CD4-positive, alpha-beta T cell (primary cell): Measurements from ENCODE around the gene CA11. TPM values are rescaled to one million over a fixed set of nuclear protein-coding genes. Genes with fewer than 3 reads are reported as not detected.

Experiments used
- ATAC-seq: fragments of 200-7000 bp; cut with Tn5 transposase; one replicate; pipeline ENCODE4 v1.10.0; 2022; ENCODE audit warnings: mild to moderate bottlenecking; ENCODE audit not compliant: poor library complexity
- CTCF ChIA-PET: fragments of 350-600 bp; sonication (Branson Sonifier 250); formaldehyde crosslinking; loops from one replicate; lab custom pipeline; 2021; ENCODE audit warnings: antibody characterized with exemption, inconsistent platforms; lab: Charles Lee
- POLR2A ChIA-PET: fragments of 350-600 bp; sonication (Branson Sonifier 250); formaldehyde crosslinking; loops from one replicate; lab custom pipeline; 2021; ENCODE audit warnings: antibody characterized with exemption, inconsistent platforms; lab: Charles Lee
- DNase-seq, 14 experiments: peaks; one replicate each; pipeline ENCODE4 v3.0.0-alpha.2; 2013 to 2020; ENCODE audit warnings: mixed read lengths in 2 of 14
- H3K27ac ChIP-seq, 2 donors: one replicate each; pipeline versions ENCODE4 v1.5.1 to v1.7.0; 2013; ENCODE audit warnings: low read length in 2 of 2, low read depth in 1 of 2, mild to moderate bottlenecking in 1 of 2
- H3K27me3 ChIP-seq, 2 experiments: 1 replicate in 1 of 2; 2 replicates in 1 of 2; pipeline versions ENCODE4 v1.6.1 to v1.7.0; 2013; ENCODE audit warnings: low read length in 2 of 2, control low read depth in 1 of 2, mild to moderate bottlenecking in 1 of 2, moderate library complexity in 1 of 2; ENCODE audit not compliant: insufficient read depth in 2 of 2, control insufficient read depth in 1 of 2
- H3K36me3 ChIP-seq: one replicate; pipeline ENCODE4 v1.6.1; 2013; ENCODE audit warnings: low read length, control low read depth; ENCODE audit not compliant: insufficient read depth
- H3K4me1 ChIP-seq: one replicate; pipeline ENCODE4 v1.6.1; 2013; ENCODE audit warnings: low read length, control low read depth; ENCODE audit not compliant: insufficient read depth
- H3K4me3 ChIP-seq: one replicate; pipeline ENCODE4 v1.5.1; 2013; ENCODE audit warnings: mild to moderate bottlenecking, low read length, moderate library complexity
- H3K9me3 ChIP-seq, 2 experiments: 1 replicate in 1 of 2; 2 replicates in 1 of 2; pipeline versions ENCODE4 v1.6.1 to v1.7.0; 2013; ENCODE audit warnings: low read length in 2 of 2, mild to moderate bottlenecking in 2 of 2, control low read depth in 1 of 2, moderate library complexity in 1 of 2; ENCODE audit not compliant: control insufficient read depth in 1 of 2, insufficient read depth in 1 of 2
- H3K27ac Mint-ChIP-seq: one replicate; pipeline ENCODE4 v1.8.0; 2020; ENCODE audit warnings: mixed read lengths
- H3K27me3 Mint-ChIP-seq: one replicate; pipeline ENCODE4 v1.8.0; 2021; ENCODE audit warnings: mixed read lengths
- H3K36me3 Mint-ChIP-seq: one replicate; pipeline ENCODE4 v1.8.0; 2021; ENCODE audit warnings: low read depth, mixed read lengths
- H3K4me1 Mint-ChIP-seq: one replicate; pipeline ENCODE4 v1.8.0; 2021; ENCODE audit warnings: low read depth, mixed read lengths
- H3K4me3 Mint-ChIP-seq: one replicate; pipeline ENCODE4 v1.8.0; 2020; ENCODE audit warnings: mild to moderate bottlenecking, mixed read lengths
- H3K9me3 Mint-ChIP-seq: one replicate; pipeline ENCODE4 v1.8.0; 2020; ENCODE audit warnings: mixed read lengths
- intact Hi-C, 2 experiments: fragments of 100-400 bp; cut with DNase I in 1 of 2; cut with micrococcal nuclease in 1 of 2; formaldehyde crosslinking; loops; one replicate each; pipeline versions ENCODE4 v1.15.1 to v1.9.0; 2023 to 2025; cut with DNase I, micrococcal nuclease
- total RNA-seq, 174 experiments: library from RNA in 2 of 174; stranded (reverse) in 2 of 174; gene quantifications; one replicate each; pipeline ENCODE4 v1.2.3 and lab custom pipeline; 2021 to 2026
- TF ChIP-seq, protein P1 (sequence below): fragments of 200-600 bp; IDR thresholded peaks from one replicate; pipeline ENCODE4 v1.8.0; 2022; ENCODE audit warnings: antibody characterized with exemption, mild to moderate bottlenecking

The CA11 gene
- total RNA-seq, 2 experiments from 2014 or later = 11.0 to 12.4 TPM

GRCh38 chr19:48674921-48675824, 29.2 kb upstream of the CA11 start:
- intact Hi-C loops = loop anchor here (1.0 to 5.0 kb wide), 3 partner anchors 29 to 38 kb away; partner anchors contain the start of genes CA11 (in 2 of the 2) and DBP (in 1 of the 2)
- peaks cover 9% of the 10 kb centered on the region for H3K4me1 ChIP-seq
- H3K4me1 Mint-ChIP-seq = peaks cover 7% of the 10 kb centered on the region
- POLR2A ChIA-PET = interaction anchor here (0.6 to 2.7 kb wide), 4 partner anchors 26 to 63 kb away, joined by 3 to 8 read pairs (median 4); partner anchors contain the start of genes RPL18 and SPHK2
- CTCF ChIA-PET = interaction anchor here (0.6 to 2.1 kb wide), 4 partner anchors 22 to 87 kb away, joined by 3 to 16 read pairs (median 4); partner anchors contain the start of gene CA11
- H3K9me3 Mint-ChIP-seq = no peaks in the 10 kb centered on the region
- H3K27me3 Mint-ChIP-seq = no peaks in the 10 kb centered on the region
- H3K27ac ChIP-seq = no peak overlapping the region
- H3K27ac Mint-ChIP-seq = no peak overlapping the region
- peak; percentile 62 to 89 (median 68) for DNase-seq
- no peaks in the 10 kb centered on the region for H3K36me3 Mint-ChIP-seq
- H3K36me3 ChIP-seq = no peaks in the 10 kb centered on the region
- no peaks in the 10 kb centered on the region for H3K9me3 ChIP-seq
- H3K4me3 ChIP-seq = no peak overlapping the region
- TF ChIP-seq, protein P1, sequence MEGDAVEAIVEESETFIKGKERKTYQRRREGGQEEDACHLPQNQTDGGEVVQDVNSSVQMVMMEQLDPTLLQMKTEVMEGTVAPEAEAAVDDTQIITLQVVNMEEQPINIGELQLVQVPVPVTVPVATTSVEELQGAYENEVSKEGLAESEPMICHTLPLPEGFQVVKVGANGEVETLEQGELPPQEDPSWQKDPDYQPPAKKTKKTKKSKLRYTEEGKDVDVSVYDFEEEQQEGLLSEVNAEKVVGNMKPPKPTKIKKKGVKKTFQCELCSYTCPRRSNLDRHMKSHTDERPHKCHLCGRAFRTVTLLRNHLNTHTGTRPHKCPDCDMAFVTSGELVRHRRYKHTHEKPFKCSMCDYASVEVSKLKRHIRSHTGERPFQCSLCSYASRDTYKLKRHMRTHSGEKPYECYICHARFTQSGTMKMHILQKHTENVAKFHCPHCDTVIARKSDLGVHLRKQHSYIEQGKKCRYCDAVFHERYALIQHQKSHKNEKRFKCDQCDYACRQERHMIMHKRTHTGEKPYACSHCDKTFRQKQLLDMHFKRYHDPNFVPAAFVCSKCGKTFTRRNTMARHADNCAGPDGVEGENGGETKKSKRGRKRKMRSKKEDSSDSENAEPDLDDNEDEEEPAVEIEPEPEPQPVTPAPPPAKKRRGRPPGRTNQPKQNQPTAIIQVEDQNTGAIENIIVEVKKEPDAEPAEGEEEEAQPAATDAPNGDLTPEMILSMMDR = peak; percentile 84
- H3K27me3 ChIP-seq = no peaks in the 10 kb centered on the region
- no peak overlapping the region for H3K4me3 Mint-ChIP-seq
- ATAC-seq = peak; percentile 98

GRCh38 chr19:48674216-48674809, 28.3 kb upstream of the CA11 start:
- TF ChIP-seq, protein P1 = no peak
- Mint-ChIP-seq H3K36me3 (no peaks in the 10 kb centered on the region), H3K9me3 (no peaks in the 10 kb centered on the region), H3K27me3 (no peaks in the 10 kb centered on the region), H3K27ac (no peak overlapping the region), H3K4me1 (peaks cover 7% of the 10 kb centered on the region), H3K4me3 (no peak overlapping the region)
- intact Hi-C loops = no loop called here
- peaks cover 9% of the 10 kb centered on the region for H3K4me1 ChIP-seq
- POLR2A ChIA-PET = interaction anchor here (0.6 to 2.7 kb wide), 3 partner anchors 25 to 55 kb away, joined by 3 to 8 read pairs (median 4); partner anchors contain the start of genes RPL18 and SPHK2
- DNase-seq = no peak
- no peaks in the 10 kb centered on the region for H3K27me3 ChIP-seq
- H3K27ac ChIP-seq = no peak overlapping the region
- H3K4me3 ChIP-seq = no peak overlapping the region
- CTCF ChIA-PET = interaction anchor here (0.9 to 2.1 kb wide), 3 partner anchors 22 to 29 kb away, joined by 3 to 16 read pairs (median 6); partner anchors contain the start of gene CA11
- H3K9me3 ChIP-seq = no peaks in the 10 kb centered on the region
- no peak for ATAC-seq
- no peaks in the 10 kb centered on the region for H3K36me3 ChIP-seq

DNA sequence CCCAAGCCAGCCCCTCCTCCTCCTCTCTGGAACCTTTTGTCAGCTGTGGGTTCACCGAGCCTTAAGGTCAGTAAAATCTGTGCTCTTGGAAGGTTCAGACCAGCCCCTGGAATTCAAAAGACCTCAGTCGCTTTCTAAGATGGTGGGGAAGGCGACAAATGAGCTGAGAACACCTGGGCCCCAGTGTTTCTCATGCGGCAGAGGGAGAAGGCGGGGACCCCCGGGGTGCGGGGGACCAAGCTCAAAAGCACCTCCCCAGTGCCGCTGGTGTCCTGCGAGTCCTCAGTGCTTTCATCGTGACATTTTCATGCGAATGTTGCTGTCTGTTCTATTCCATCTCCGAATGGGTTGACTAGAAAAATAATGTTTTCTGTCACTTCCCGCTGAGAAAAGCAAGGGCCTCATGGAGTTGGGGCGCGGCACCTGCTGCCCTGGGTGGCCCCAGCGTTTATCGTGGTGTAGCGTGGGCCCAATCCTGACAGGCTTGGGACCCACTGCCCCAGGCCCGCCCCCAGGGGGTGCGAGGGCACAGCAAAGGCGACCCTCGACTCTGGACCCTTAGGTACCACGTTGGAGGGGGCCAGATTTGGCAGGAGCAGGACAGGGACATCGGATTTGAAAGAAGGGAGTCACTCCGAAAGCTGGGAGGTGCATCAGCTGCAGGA, 27.6 kb upstream of the CA11 start:
- Mint-ChIP-seq H3K27me3 (no peaks in the 10 kb centered on the region), H3K4me3 (no peak overlapping the region), H3K27ac (no peak overlapping the region), H3K4me1 (peaks cover 7% of the 10 kb centered on the region), H3K36me3 (no peaks in the 10 kb centered on the region), H3K9me3 (no peaks in the 10 kb centered on the region)
- no peak overlapping the region for H3K27ac ChIP-seq
- ChIA-PET CTCF (no interaction called here), POLR2A (interaction anchor here (0.6 kb wide), 1 partner anchor 36 kb away, joined by 3 read pairs; no protein-coding TSS in a partner anchor)
- H3K9me3 ChIP-seq = no peaks in the 10 kb centered on the region
- TF ChIP-seq, protein P1 = no peak
- intact Hi-C loops = no loop called here
- H3K27me3 ChIP-seq = no peaks in the 10 kb centered on the region
- no peak overlapping the region for H3K4me3 ChIP-seq
- peaks cover 9% of the 10 kb centered on the region for H3K4me1 ChIP-seq
- no peak for ATAC-seq
- DNase-seq = no peak
- H3K36me3 ChIP-seq = no peaks in the 10 kb centered on the region
